Ectodermal cell (in vitro differentiated cells): ENCODE measurements around the gene NCAN.

Experiments used
- H3K27ac ChIP-seq: 2 replicates; pipeline ENCODE4 v1.7.0; 2013; ENCODE audit warnings: mild to moderate bottlenecking, low read depth, low read length; ENCODE audit not compliant: insufficient read depth, poor library complexity, severe bottlenecking
- H3K27me3 ChIP-seq: 2 replicates; pipeline ENCODE4 v1.7.0; 2013; ENCODE audit warnings: mild to moderate bottlenecking, low read length; ENCODE audit not compliant: insufficient read depth, control insufficient read depth, poor library complexity, severe bottlenecking
- H3K36me3 ChIP-seq: one replicate; pipeline ENCODE4 v1.7.0; 2013; ENCODE audit warnings: low read length; ENCODE audit not compliant: control insufficient read depth, insufficient read depth
- H3K4me1 ChIP-seq: one replicate; pipeline ENCODE4 v1.7.0; 2013; ENCODE audit warnings: low read length; ENCODE audit not compliant: control insufficient read depth, insufficient read depth
- H3K4me3 ChIP-seq: 2 replicates; pipeline ENCODE4 v1.7.0; 2013; ENCODE audit warnings: low read depth, low read length, control low read depth; ENCODE audit not compliant: insufficient read depth
- H3K9me3 ChIP-seq: 2 replicates; pipeline ENCODE4 v1.7.0; 2013; ENCODE audit warnings: mild to moderate bottlenecking, low read length, moderate library complexity; ENCODE audit not compliant: control insufficient read depth
- WGBS, 2 experiments: methylation state at CpG; one replicate each; pipeline ENCODE4 v1.1.7; 2013; ENCODE audit warnings: missing lambda C conversion rate in 2 of 2; 5-methylcytosine and 5-hydroxymethylcytosine counted together

NCAN gene

GRCh38 chr19:19280561-19280960 lies 68.8 kb downstream of the NCAN start:
- H3K27ac ChIP-seq: no peak overlapping the region

DNA sequence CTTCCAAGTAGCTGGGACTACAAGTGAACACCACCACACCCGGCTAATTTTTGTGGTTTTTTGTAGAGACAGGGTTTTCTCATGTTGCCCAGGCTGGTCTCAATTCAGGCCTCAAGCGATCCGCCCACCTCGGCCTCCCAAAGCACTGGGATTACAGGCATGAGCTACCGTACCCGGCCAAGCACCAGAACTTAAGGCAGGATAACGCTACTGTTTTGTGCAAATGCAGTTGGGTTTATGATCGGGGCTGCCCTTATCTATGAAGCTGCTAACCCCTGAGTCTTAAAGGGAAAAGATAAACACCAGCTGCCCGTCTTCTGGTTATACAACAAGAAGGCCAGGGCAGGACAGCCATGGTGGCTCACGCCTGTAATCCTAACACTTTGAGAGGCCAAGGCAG lies 73.9 kb downstream of the NCAN start:
- Histone ChIP-seq H3K27me3 (no peaks in the 10 kb centered on the region), H3K36me3 (peaks cover 34% of the 10 kb centered on the region), H3K9me3 (no peaks in the 10 kb centered on the region), H3K4me3 (no peak overlapping the region), H3K4me1 (no peaks in the 10 kb centered on the region), H3K27ac (no peak overlapping the region)
- 95% methylated on average over 10 of the region's 10 CpGs for WGBS, 2 experiments

More at GRCh38 chr19:19280561-19280960, 68.8 kb downstream of the NCAN start:
- Histone ChIP-seq H3K36me3 (peaks cover 34% of the 10 kb centered on the region), H3K27me3 (no peaks in the 10 kb centered on the region), H3K4me1 (no peaks in the 10 kb centered on the region), H3K4me3 (no peak overlapping the region), H3K9me3 (no peaks in the 10 kb centered on the region)
- WGBS, 2 experiments: 96 to 97% methylated on average over 16 of the region's 16 CpGs

GRCh38 chr19:19292607-19293006 lies 80.8 kb downstream of the NCAN start:
- WGBS, 2 experiments: 94 to 99% methylated on average over 3 to 5 of the region's 5 CpGs
- no peak overlapping the region for H3K4me3 ChIP-seq
- H3K4me1 ChIP-seq: no peaks in the 10 kb centered on the region
- H3K27me3 ChIP-seq: no peaks in the 10 kb centered on the region
- H3K27ac ChIP-seq: no peak overlapping the region
- H3K9me3 ChIP-seq: no peaks in the 10 kb centered on the region
- H3K36me3 ChIP-seq: peaks cover 32% of the 10 kb centered on the region

GRCh38 chr19:19294914-19295313 lies 83.2 kb downstream of the NCAN start:
- no peaks in the 10 kb centered on the region for H3K9me3 ChIP-seq
- no peak overlapping the region for H3K4me3 ChIP-seq
- no peaks in the 10 kb centered on the region for H3K27me3 ChIP-seq
- H3K27ac ChIP-seq: no peak overlapping the region
- H3K36me3 ChIP-seq: peaks cover 29% of the 10 kb centered on the region
- 88 to 97% methylated on average over 4 of the region's 4 CpGs for WGBS, 2 experiments
- H3K4me1 ChIP-seq: no peaks in the 10 kb centered on the region

DNA sequence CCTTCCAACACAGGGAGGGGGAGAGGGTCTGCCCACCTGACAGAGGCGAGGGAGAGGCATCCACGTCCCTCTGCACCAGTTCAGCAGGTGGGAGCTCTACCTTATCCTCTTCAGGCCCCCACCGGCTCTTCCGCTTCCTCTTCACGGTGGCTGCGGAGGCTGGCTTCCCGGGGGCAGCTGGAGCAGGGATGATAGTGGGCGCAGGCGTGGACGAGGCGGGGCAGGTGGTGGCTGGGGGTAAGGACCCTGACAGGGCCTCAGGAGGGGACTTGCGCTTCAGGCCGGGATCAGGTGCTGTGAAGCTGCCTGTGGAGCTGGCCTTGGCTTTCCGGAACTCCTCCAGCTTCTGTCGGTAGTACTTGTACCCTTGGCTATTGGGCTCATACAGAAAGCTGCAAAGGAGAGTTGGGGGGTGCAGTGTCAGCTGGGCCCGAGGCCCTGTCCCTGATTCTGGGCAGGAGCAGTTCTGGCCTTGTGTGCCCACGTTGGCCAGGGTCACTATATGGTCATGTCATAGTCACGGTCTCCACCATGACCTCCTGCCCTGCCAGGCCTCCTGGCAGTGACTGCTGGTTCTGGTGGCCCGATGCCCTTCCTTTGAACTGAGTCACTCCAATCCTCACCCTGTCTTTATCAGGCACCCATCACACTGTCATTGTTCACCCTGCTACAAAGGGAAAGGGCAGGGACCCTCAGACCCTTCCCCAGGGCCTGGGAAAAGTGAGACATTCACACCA lies 85.4 kb downstream of the NCAN start:
- Histone ChIP-seq H3K4me1 (no peaks in the 10 kb centered on the region), H3K36me3 (peaks cover 37% of the 10 kb centered on the region), H3K9me3 (no peaks in the 10 kb centered on the region), H3K27ac (no peak overlapping the region), H3K4me3 (no peak overlapping the region), H3K27me3 (no peaks in the 10 kb centered on the region)
- WGBS, 2 experiments: 95 to 96% methylated on average over 19 of the region's 19 CpGs

DNA sequence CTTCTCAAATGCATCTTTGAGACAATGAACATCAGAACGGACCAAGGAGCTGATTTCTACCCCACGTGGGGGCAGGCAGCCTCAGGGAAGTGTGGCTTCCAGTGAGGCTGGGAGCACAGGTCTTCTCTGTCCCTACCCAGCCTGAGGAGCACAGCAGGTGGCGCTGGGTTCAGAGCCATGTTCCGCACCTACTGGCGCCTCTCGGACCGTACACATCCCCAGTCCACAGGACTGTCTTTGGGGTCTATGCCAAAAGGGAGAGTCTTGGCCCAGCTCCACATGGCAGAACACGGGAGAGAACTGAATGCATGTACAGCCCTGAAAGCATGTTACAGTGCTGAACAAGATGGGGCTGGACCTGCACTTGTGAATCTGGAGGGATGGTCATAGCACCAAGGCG lies 86.0 kb downstream of the NCAN start:
- Histone ChIP-seq H3K4me3 (no peak overlapping the region), H3K27me3 (no peaks in the 10 kb centered on the region), H3K4me1 (no peaks in the 10 kb centered on the region), H3K36me3 (peaks cover 33% of the 10 kb centered on the region), H3K27ac (no peak overlapping the region), H3K9me3 (no peaks in the 10 kb centered on the region)
- 95% methylated on average over 9 of the region's 9 CpGs for WGBS, 2 experiments

DNA sequence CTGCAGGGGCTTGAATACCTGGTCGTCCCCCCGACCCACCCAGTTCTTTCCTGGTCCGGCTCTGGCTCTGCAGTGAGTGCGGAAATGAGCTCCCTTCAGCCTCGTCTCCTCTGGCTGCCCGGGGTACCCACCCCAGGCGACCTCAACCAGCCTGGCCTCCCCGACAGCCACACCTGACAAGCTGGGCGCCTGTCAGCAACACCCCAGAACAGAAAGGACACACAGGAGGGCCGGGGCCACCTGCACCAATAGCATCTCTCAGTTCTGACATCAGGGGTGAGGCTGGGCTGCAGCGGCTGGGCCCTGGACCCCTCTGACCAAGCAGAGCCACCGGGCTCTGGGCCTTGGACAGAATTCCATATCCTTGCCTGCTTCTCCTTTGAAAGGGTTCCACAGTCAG lies 88.9 kb downstream of the NCAN start:
- H3K27me3 ChIP-seq: no peaks in the 10 kb centered on the region
- no peak overlapping the region for H3K4me3 ChIP-seq
- H3K36me3 ChIP-seq: peaks cover 27% of the 10 kb centered on the region
- H3K27ac ChIP-seq: no peak overlapping the region
- no peaks in the 10 kb centered on the region for H3K9me3 ChIP-seq
- no peaks in the 10 kb centered on the region for H3K4me1 ChIP-seq
- 94 to 96% methylated on average over 12 of the region's 12 CpGs for WGBS, 2 experiments
